GM19395 (cell line): ENCODE data around the gene CLIC6.
A peak's percentile ranks its signal among the peaks of the same experiment; 100 is the strongest.
"Not testable (repeated sequence)": the region's sequence is repeated elsewhere in the genome, so short reads cannot be mapped to it uniquely, and the experiment has no call there.

Source experiments
- ATAC-seq: cut with Tn5 transposase; IDR thresholded peaks from one replicate; pipeline ENCODE4 v1.9.1; 2021; ENCODE audit warnings: mild to moderate bottlenecking, moderate library complexity; ENCODE audit not compliant: unreplicated experiment

The CLIC6 gene

GRCh38 chr21:34691390-34692032 is 22.7 kb downstream of the CLIC6 start:
- no peak for ATAC-seq

GRCh38 chr21:34692458-34693020 is 23.7 kb downstream of the CLIC6 start:
- no peak for ATAC-seq

- no peak for ATAC-seq
These were observed 24.5 kb downstream of the CLIC6 start for GRCh38 chr21:34693192-34693810.

- peak; percentile 74 for ATAC-seq
These were observed 26.6 kb downstream of the CLIC6 start for GRCh38 chr21:34695434-34695833.

GRCh38 chr21:34696121-34696520 is 27.3 kb downstream of the CLIC6 start:
- ATAC-seq, result no peak

- no peak for ATAC-seq
These were observed 29.0 kb downstream of the CLIC6 start for GRCh38 chr21:34697826-34698225.

- ATAC-seq, result no peak
These were observed 29.6 kb downstream of the CLIC6 start for GRCh38 chr21:34698270-34699015.

GRCh38 chr21:34700605-34701004 is 31.8 kb downstream of the CLIC6 start:
- no peak for ATAC-seq

GRCh38 chr21:34701726-34702125 is 32.9 kb downstream of the CLIC6 start:
- no peak for ATAC-seq

GRCh38 chr21:34702341-34703170 is 33.8 kb downstream of the CLIC6 start:
- no peak for ATAC-seq

GRCh38 chr21:34703571-34703970 is 34.8 kb downstream of the CLIC6 start:
- no peak for ATAC-seq

GRCh38 chr21:34704119-34704518 is 35.3 kb downstream of the CLIC6 start:
- no peak for ATAC-seq

- ATAC-seq, result no peak
These were observed 36.2 kb downstream of the CLIC6 start for GRCh38 chr21:34705011-34705410.

- no peak for ATAC-seq
These were observed 37.5 kb downstream of the CLIC6 start for GRCh38 chr21:34706337-34706736.

- ATAC-seq, result peak; percentile 99
These were observed 39.1 kb downstream of the CLIC6 start for GRCh38 chr21:34707876-34708325.

GRCh38 chr21:34713621-34714020 is 44.8 kb downstream of the CLIC6 start:
- ATAC-seq, result no peak

- ATAC-seq, result no peak
These were observed 46.7 kb downstream of the CLIC6 start for GRCh38 chr21:34715518-34715917.

GRCh38 chr21:34715985-34716596 is 47.3 kb downstream of the CLIC6 start:
- ATAC-seq, result no peak

- not testable (repeated sequence) for ATAC-seq
These were observed 49.7 kb downstream of the CLIC6 start for GRCh38 chr21:34718529-34718928.

GRCh38 chr21:34722684-34723300 is 54.0 kb downstream of the CLIC6 start:
- no peak for ATAC-seq
